Measurements from ENCODE around the gene VTA1.

The VTA1 gene

DNA sequence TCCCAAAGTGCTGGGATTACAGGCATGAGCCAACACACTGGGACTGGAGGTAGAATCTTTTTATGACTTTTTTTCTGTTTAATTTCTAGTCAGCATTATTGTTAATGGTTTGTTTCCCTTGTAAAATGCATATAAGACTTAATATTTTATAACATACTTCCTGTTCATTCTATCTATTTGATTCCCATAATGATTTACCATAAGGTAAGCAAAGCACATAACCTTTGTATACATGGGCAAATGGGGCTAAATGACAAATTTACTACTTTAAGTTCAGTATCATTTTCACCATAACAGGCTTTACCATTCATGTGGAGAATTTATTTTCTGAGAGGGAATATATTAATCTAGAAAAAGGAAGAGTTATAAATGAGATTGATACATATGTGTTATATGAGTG, 24.3 kb downstream of the VTA1 start:
- no peaks in the 10 kb centered on the region for H4K20me1 ChIP-seq (ENCODE audit: insufficient read depth, low read length, poor library complexity, severe bottlenecking)
- no peaks in the 10 kb centered on the region for H3K4me1 ChIP-seq (ENCODE audit: insufficient read depth, low read length, poor library complexity, severe bottlenecking)
- H3K36me3 ChIP-seq (ENCODE audit: insufficient read depth, low read length) = peaks cover 90% of the 10 kb centered on the region

DNA sequence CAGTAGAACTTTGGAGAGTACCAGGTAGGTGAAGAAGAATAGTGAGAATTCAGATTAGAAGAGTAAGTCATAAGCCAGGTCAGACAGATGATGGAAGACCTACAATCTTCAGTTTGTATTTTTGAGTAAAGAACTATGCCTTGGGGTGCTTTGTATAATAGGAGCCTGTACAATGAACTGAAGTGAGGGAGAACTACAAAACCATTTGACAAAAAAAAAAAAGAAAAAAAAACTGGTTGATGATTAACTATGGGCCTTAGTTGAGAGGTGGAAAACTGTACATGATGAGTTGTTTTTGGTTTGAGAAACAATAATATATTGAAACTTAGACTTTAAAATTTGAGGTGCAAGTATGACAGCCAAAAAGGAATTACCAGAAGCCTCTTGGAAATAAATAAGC, 25.7 kb downstream of the VTA1 start:
- Histone ChIP-seq H3K9me2 (replicated peaks; ENCODE audit: low read depth, low read length) (no peaks in the 10 kb centered on the region), H2AFZ (ENCODE audit: low read length) (no peak overlapping the region), H3K4me1 (ENCODE audit: insufficient read depth, low read length, poor library complexity, severe bottlenecking) (no peaks in the 10 kb centered on the region), H3F3A (ENCODE audit: low read depth) (no peaks in the 10 kb centered on the region), H3K79me2 (ENCODE audit: insufficient read depth, low read length) (no peaks in the 10 kb centered on the region), H4K20me1 (ENCODE audit: insufficient read depth, low read length, poor library complexity, severe bottlenecking) (no peaks in the 10 kb centered on the region), H3K4me3 (ENCODE audit: low read length, poor library complexity, severe bottlenecking) (no peak overlapping the region), H3K36me3 (ENCODE audit: insufficient read depth, low read length) (peaks cover 90% of the 10 kb centered on the region), H3K4me2 (ENCODE audit: low read depth, low read length, poor library complexity, severe bottlenecking) (no peak overlapping the region), H3K9me3 (ENCODE audit: insufficient read depth, low read depth, low read length) (peaks cover 3% of the 10 kb centered on the region; the same call in 1 of the 2 replicates), H3K27me3 (ENCODE audit: insufficient read depth, low read length, poor library complexity, severe bottlenecking) (no peaks in the 10 kb centered on the region), H3K9ac (ENCODE audit: low read depth, low read length, poor library complexity, severe bottlenecking) (no peak overlapping the region)
- TF ChIP-seq, protein P1, sequence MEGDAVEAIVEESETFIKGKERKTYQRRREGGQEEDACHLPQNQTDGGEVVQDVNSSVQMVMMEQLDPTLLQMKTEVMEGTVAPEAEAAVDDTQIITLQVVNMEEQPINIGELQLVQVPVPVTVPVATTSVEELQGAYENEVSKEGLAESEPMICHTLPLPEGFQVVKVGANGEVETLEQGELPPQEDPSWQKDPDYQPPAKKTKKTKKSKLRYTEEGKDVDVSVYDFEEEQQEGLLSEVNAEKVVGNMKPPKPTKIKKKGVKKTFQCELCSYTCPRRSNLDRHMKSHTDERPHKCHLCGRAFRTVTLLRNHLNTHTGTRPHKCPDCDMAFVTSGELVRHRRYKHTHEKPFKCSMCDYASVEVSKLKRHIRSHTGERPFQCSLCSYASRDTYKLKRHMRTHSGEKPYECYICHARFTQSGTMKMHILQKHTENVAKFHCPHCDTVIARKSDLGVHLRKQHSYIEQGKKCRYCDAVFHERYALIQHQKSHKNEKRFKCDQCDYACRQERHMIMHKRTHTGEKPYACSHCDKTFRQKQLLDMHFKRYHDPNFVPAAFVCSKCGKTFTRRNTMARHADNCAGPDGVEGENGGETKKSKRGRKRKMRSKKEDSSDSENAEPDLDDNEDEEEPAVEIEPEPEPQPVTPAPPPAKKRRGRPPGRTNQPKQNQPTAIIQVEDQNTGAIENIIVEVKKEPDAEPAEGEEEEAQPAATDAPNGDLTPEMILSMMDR (conservative IDR thresholded peaks at IDR 0.05; ENCODE audit: low read length) = no peak
- no peak for TF ChIP-seq EZH2phosphoT487 (IDR thresholded peaks at IDR 0.05; ENCODE audit: borderline replicate concordance)

More for the DNA sequence above, 24.3 kb downstream of the VTA1 start:
- TF ChIP-seq, protein P1 (conservative IDR thresholded peaks at IDR 0.05; ENCODE audit: low read length) = no peak
- TF ChIP-seq EZH2phosphoT487 (IDR thresholded peaks at IDR 0.05; ENCODE audit: borderline replicate concordance) = no peak
- H2AFZ ChIP-seq (ENCODE audit: low read length) = no peak overlapping the region
- no peaks in the 10 kb centered on the region for H3K9me2 ChIP-seq (replicated peaks; ENCODE audit: low read depth, low read length)
- 0 out of 2 replicates have a peak, but pooled peaks cover 3% of the 10 kb centered on the region for H3K79me2 ChIP-seq (ENCODE audit: insufficient read depth, low read length)
- H3F3A ChIP-seq (ENCODE audit: low read depth) = no peaks in the 10 kb centered on the region
- no peak overlapping the region for H3K4me3 ChIP-seq (ENCODE audit: low read length, poor library complexity, severe bottlenecking)
- H3K9ac ChIP-seq (ENCODE audit: low read depth, low read length, poor library complexity, severe bottlenecking) = no peak overlapping the region
- no peak overlapping the region for H3K4me2 ChIP-seq (ENCODE audit: low read depth, low read length, poor library complexity, severe bottlenecking)
- H3K27me3 ChIP-seq (ENCODE audit: insufficient read depth, low read length, poor library complexity, severe bottlenecking) = no peaks in the 10 kb centered on the region
- no peaks in the 10 kb centered on the region for H3K9me3 ChIP-seq (ENCODE audit: insufficient read depth, low read depth, low read length)

DNA sequence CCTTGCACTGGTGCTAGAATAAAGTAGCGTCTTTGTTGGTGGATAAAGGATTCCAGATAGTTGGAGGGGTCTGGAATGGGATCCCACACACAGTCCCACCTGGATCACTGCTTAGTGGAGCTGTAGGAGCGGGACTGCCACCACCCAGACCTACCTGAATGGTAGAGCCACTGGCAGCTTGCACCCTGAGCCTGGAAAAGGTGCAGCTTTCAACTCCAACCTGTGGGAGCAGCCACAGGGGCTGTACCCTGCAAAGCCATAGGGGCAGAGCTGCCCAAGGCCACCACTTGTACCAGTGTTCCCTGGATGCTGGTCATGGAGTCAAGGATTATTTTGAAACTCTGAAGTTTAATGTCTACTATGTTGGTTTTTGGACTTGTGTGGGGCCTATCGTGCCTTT, 26.9 kb downstream of the VTA1 start:
- Histone ChIP-seq H3K4me1 (ENCODE audit: insufficient read depth, low read length, poor library complexity, severe bottlenecking) (no peaks in the 10 kb centered on the region), H3F3A (ENCODE audit: low read depth) (no peaks in the 10 kb centered on the region), H3K9me3 (ENCODE audit: insufficient read depth, low read depth, low read length) (peaks cover 8% of the 10 kb centered on the region; the same call in 1 of the 2 replicates), H3K4me2 (ENCODE audit: low read depth, low read length, poor library complexity, severe bottlenecking) (no peak overlapping the region), H3K79me2 (ENCODE audit: insufficient read depth, low read length) (no peaks in the 10 kb centered on the region), H3K36me3 (ENCODE audit: insufficient read depth, low read length) (peaks cover 94% of the 10 kb centered on the region), H4K20me1 (ENCODE audit: insufficient read depth, low read length, poor library complexity, severe bottlenecking) (no peaks in the 10 kb centered on the region), H3K9ac (ENCODE audit: low read depth, low read length, poor library complexity, severe bottlenecking) (no peak overlapping the region), H3K4me3 (ENCODE audit: low read length, poor library complexity, severe bottlenecking) (no peak overlapping the region), H3K27me3 (ENCODE audit: insufficient read depth, low read length, poor library complexity, severe bottlenecking) (no peaks in the 10 kb centered on the region), H3K9me2 (replicated peaks; ENCODE audit: low read depth, low read length) (no peaks in the 10 kb centered on the region), H2AFZ (ENCODE audit: low read length) (no peak overlapping the region)
- TF ChIP-seq, protein P1 (conservative IDR thresholded peaks at IDR 0.05; ENCODE audit: low read length) = no peak
- TF ChIP-seq EZH2phosphoT487 (IDR thresholded peaks at IDR 0.05; ENCODE audit: borderline replicate concordance) = no peak
